A549 treated with ZK216348 at 1 μM for 4 hours (cell line): ENCODE measurements around the gene IL20RA. TPM values are rescaled to one million over a fixed set of nuclear protein-coding genes. Genes with fewer than 3 reads are reported as not detected.

ENCODE experiments used
- total RNA-seq: library from RNA; stranded (reverse); fragments of 200-300 nt; extraction: Qiagen RNA extraction; gene quantifications from 5 replicates; pipeline ENCODE4 v1.2.3, GENCODE V29; 2022; ENCODE audit warnings: low read depth

Gene IL20RA, protein sequence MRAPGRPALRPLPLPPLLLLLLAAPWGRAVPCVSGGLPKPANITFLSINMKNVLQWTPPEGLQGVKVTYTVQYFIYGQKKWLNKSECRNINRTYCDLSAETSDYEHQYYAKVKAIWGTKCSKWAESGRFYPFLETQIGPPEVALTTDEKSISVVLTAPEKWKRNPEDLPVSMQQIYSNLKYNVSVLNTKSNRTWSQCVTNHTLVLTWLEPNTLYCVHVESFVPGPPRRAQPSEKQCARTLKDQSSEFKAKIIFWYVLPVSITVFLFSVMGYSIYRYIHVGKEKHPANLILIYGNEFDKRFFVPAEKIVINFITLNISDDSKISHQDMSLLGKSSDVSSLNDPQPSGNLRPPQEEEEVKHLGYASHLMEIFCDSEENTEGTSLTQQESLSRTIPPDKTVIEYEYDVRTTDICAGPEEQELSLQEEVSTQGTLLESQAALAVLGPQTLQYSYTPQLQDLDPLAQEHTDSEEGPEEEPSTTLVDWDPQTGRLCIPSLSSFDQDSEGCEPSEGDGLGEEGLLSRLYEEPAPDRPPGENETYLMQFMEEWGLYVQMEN
- not detected in 5 replicates for total RNA-seq

DNA sequence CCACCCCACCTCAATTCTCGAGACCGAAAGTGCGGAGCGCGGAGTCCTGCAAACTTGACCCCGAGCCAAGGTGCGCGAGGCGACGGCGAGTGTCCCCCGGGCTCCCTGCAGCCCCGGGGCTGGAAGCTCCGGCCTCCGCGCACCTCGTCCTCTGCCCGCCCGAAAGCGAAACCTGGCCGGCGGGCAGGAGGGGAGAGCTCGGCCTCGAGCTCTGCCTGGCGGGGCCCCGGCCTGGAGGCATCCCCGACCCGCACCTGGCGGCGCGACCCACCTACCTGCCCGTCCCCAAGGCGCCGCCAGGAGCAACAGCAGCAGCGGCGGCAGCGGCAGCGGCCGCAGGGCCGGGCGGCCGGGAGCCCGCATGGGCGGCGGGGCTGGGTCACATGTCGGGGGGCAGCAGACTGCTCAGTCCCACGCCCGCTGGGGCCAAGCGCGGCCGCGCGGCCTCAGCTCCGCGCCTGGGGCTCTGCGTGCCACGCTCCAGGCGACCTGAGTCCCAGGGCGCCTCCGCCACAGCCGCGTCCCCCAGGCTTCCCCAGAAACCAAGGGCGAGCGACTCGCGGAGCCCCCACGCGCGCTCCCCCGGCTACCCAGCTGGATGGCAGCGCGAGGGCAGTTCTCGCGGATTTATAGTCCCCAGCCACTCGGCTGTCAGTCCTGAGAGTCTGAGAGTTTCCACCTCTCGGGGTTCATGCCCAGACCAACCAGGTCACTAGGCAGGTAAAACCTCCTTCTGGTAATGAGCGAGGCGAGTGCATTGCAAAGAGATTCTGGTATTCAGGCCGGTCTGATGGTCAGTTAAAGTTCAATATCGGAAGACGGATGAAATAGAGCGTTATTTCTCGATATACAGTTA, at the start of gene IL20RA:
TSS of gene IL20RA (minus strand) at position 600 of the 856 bp plus-strand sequence. CDS start at position 363, 237 bp downstream.

Other genes starting within 250 kb of the IL20RA start
- 4.4 to 5.9 TPM (median 5.2 TPM) in 5 replicates for gene PEX7, start 222.4 kb downstream of the IL20RA start, total RNA-seq
- 0.10 to 0.11 TPM in 2 of 5 replicates, not detected in the others for gene SLC35D3, start 122.7 kb downstream of the IL20RA start, total RNA-seq
- gene IL22RA2, start 128.7 kb upstream of the IL20RA start, total RNA-seq = not detected in 5 replicates
- 26.6 to 37.8 TPM (median 30.8 TPM) in 5 replicates for gene IFNGR1, start 174.4 kb upstream of the IL20RA start, total RNA-seq